ENCODE measurements around the gene SLC35F3. TPM values are rescaled to one million over a fixed set of nuclear protein-coding genes. Genes with fewer than 3 reads are reported as not detected.
A peak's percentile ranks its signal among the peaks of the same experiment; 100 is the strongest.

Gene SLC35F3
- total and polyA plus RNA-seq, 9 of the 15 experiments (the other 6 are each of a cell fraction or from before 2014, with no cell fraction given): 0.04 to 0.07 (median 0.04) TPM; not detected in 6

GRCh38 chr1:233972951-233973635 lies 68.6 kb downstream of the SLC35F3 start (continued):
- no peak for TF ChIP-seq GTF2B (IDR thresholded peaks at IDR 0.05; ENCODE audit: extremely low read depth, insufficient read length)
- no peak for TF ChIP-seq DNMT1 (IDR thresholded peaks at IDR 0.05)
- TF ChIP-seq GATAD2B (IDR thresholded peaks at IDR 0.05; ENCODE audit: borderline replicate concordance): no peak
- TF ChIP-seq CHAMP1 (IDR thresholded peaks at IDR 0.05): peak; percentile 63; the same call in 1 of the 2 replicates
- no peak for TF ChIP-seq FOXJ3 (CRISPR knock-in tag; IDR thresholded peaks at IDR 0.05)
- TF ChIP-seq SMAD4 (CRISPR knock-in tag; conservative IDR thresholded peaks at IDR 0.05): peak; percentile 86
- TF ChIP-seq KAT7 (CRISPR knock-in tag; IDR thresholded peaks at IDR 0.05; ENCODE audit: borderline replicate concordance): no peak
- no peak for TF ChIP-seq ZNF239 (CRISPR knock-in tag; IDR thresholded peaks at IDR 0.05)
- peak; percentile 41 to 86 for TF ChIP-seq AFF1 (IDR thresholded peaks at IDR 0.05; ENCODE audit: low read depth in 1 of 2, partially characterized antibody in 2 of 2)
- TF ChIP-seq TCF15 (CRISPR knock-in tag; IDR thresholded peaks at IDR 0.05): no peak
- TF ChIP-seq SRF (CRISPR knock-in tag; IDR thresholded peaks at IDR 0.05): no peak
- no peak for TF ChIP-seq ARHGAP35 (IDR thresholded peaks at IDR 0.05; ENCODE audit: partially characterized antibody)
- no peak for TF ChIP-seq FUS (optimal IDR thresholded peaks at IDR 0.05; ENCODE audit: low read depth, low read length)
- TF ChIP-seq CBX8 (IDR thresholded peaks at IDR 0.05; ENCODE audit: borderline replicate concordance, extremely low read depth, low read depth, low read length, poor library complexity, severe bottlenecking): no peak
- no peak for TF ChIP-seq TRIM25 (IDR thresholded peaks at IDR 0.05; ENCODE audit: borderline replicate concordance)
- peak; percentile 14 for TF ChIP-seq GATA2 (CRISPR knock-in tag; IDR thresholded peaks at IDR 0.05)
- no peak for TF ChIP-seq CBX1 (IDR thresholded peaks at IDR 0.05; ENCODE audit: low read depth)
- no peak for TF ChIP-seq THRAP3 (IDR thresholded peaks at IDR 0.05; ENCODE audit: borderline replicate concordance)

Measured in K562 (cell line).